NCI-H345 (cell line): ENCODE results near the gene SRRM3.
"Not testable (repeated sequence)": the region's sequence is repeated elsewhere in the genome, so short reads cannot be mapped to it uniquely, and the experiment has no call there.

ENCODE experiments used
- DNase-seq: peaks from one replicate; lab custom pipeline; 2025; lab: John Stamatoyannopoulos, UW

The SRRM3 gene

DNA sequence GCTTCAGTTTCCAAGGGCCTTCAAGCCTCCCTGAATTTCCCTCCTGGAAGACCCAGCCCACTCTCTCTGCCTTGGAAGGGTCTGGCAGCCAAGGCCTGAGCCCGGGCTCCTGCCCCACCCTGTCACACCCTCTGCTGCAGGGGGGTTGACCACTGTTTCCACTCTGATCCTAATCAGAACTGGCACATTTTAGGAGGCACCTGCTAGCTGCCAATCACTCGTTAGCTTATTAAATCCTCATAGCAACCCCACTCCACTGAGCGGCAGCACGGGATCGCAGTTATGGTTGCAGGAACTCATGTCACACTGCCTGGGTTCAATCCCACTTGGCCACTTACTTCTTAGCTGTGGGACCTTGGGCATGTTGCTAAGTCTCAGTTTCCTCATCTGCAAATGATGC is 113.7 kb downstream of the SRRM3 start:
- no peak for DNase-seq

DNA sequence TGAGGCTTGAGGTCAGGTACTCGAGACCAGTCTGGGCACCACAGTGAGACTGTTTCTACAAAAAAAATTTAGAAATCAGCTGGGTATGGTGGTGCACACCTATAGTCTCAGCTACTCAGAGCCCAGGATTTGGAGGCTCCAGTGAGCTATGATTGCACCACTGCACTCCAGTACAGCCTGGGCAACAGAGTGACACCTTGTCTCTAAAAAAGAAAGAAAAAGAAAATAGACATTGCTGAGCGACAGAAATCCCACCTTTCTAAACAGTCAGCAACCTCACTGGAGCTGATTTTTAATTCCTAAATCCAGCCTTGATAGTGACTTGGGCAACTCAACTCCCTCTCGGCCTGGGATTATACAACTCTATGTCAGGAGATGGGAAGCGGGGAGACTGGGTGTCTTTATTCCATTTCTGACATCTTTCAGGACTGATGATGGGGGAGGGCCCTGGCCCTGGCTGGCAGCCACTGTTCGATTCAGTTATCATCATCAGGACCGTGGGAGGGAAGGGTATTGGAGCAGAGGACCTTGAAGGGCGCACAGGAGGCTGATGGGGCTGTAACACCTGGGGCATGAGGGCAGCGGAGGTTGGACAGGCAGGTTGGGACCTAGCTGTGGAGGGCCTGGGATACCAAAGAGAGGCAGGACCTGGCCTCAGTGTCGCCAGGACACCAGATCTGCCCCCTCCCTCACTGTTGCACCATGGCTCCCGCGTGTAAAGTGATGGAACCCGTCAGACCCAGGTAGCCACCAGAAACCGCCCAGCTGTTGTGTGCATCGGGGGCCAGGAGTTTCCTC is 115.5 kb downstream of the SRRM3 start:
- no peak for DNase-seq

DNA sequence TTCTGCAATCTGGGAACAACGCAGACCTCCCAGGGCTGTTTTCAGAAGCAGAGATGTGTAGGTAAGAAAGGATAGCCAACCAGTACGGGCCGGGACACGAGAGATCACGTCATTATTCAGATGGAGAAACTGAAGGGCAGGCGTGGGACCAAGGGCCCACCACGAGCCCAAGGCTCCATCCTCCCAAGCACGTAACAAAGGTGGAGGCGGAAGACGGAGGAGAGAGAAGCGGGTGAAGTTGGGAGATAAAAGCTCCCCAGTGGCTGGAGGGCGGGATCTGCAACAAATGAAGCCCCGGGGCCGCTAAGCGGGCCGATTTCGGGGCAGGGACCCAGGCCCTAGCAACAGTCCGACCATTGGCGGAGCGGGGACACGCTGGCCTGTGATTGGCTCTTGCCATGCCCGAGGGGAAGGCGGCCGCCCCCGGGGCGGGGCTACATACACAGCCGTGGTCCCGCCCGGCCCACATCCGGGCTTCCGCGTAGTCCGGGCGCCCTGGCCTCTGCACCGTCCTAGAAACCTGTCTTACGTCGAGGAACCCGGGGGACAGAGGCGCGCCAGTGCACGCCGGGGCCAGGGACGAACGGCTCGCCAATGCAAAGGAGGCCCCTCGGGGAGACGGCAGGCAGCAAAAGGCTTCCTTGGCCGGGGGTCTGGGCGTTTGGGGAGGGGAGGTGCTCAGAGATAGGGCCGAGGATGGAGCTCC is 116.2 kb downstream of the SRRM3 start:
- peak; percentile 98 for DNase-seq

DNA sequence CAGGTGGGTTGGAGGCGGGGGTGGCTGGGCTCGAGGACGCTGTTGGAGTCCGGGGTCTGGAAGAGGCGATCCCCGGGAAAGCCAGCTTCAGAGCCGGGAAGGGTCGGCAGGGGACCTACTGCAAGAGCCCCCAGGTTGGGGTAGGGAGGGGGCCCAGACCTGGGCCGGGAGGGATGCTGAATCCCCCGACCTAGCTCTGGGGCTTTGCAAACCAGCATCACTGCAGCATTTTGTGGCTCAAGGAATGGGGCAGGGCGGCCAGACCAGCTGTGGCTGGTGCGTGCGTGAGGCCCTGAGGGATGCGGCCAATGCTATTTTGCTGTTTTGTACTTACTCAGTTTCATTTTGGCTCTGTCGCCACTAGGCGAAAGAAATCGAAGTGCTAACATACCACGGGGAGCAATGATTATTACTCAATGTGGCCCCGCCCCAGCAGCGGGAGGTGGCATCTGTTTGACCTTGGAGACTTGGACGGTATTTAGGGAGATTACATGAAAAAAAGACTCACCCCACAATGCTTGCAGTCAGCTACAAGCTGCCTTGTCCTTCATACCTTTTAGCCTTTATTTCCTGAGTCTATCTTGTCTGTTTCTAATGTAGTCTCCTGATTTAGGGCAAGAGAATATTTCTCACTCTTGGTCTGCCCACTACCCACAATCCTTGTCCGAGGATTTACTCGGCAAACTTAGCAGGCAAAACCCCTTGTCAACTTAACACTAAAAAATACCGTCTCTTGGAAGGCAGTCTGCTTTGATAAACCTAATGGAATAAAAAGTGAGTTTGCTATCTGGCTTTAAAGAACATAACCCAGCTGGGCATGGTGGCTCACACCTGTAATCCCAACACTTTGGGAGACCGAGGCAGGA is 117.0 kb downstream of the SRRM3 start:
- peak; percentile 64 for DNase-seq

DNA sequence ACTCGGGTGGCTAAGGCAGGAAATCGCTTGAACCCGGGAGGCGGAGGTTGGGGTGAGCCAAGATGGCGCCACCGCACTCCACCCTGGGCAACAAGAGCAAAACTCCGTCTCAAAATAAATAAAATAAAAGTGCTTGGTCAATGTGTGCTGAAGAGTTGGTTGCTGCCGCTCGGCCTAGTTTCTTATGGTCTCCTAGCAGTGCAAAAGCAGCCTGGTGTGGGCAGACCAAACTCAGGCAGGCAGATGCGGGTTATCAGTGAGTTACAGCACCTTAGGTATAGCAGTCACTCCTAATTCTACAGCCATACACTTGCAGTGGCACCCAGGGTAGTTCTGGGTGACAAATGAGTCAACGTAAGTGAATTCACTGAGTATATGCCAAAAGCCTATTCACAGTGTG is 123.4 kb downstream of the SRRM3 start:
- DNase-seq: no peak

DNA sequence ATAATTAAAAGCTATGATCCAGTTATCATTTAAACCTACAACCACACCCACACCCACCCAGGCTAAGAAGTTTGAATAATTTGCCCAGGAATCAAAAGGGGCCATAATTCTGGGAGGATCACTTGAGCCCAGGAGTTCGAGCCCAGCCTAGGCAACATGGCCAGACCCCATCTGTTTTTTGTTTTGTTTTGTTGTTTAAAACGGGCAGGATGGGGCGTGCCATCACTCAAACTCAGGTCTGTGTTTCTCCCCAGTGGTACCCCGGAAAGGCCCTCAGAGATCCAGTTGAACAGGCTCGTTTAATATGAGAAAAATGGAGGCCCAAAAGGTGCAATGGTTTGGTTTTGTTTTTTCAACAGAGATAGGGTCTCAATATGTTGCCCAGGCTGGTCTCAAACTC is 124.1 kb downstream of the SRRM3 start:
- no peak for DNase-seq

DNA sequence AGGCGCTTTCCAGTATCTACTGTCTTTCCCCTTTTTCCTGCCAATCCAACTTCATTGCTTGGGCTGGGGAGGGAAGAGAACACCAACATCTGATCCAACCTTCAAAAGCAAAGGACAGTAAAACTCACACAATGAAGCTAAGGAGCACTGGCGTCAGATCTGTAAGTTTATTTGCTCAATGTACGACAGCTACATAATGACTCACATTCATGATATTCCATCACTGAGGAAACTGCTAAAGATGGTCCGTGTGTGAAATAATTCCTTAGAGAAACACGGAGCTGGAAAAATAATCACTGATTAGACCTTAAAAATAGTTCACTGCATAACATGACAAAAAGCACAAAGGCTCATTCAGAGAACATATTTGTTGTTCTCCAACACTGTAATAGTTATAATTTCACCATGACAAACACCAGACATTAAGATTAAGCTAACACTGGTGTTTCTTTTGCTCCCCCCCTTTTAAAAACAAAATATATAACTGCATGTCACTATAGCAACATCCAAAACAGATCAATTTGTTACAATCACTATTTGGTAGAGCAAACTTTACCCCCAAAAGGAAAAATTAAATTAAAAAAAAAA is 125.0 kb downstream of the SRRM3 start:
- DNase-seq: no peak

DNA sequence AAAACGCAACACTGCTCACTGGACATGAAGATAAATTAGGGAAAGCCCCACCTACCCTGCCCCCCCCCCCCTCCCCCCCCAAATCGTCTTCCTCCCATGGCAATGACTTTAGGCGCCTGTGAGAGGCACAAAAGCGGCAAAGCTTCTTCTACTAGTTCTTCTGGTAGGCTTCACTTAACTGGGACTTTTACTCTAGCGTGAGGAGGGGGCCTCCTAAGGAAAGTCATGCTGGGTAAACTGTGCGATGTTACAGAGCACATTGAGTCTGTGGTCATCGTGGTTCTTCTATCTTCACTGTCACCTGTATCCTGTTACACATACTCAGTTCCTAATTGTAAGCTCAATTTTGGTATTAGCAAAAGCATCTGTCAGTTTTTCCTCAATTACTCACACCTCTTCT is 125.9 kb downstream of the SRRM3 start:
- DNase-seq: no peak

DNA sequence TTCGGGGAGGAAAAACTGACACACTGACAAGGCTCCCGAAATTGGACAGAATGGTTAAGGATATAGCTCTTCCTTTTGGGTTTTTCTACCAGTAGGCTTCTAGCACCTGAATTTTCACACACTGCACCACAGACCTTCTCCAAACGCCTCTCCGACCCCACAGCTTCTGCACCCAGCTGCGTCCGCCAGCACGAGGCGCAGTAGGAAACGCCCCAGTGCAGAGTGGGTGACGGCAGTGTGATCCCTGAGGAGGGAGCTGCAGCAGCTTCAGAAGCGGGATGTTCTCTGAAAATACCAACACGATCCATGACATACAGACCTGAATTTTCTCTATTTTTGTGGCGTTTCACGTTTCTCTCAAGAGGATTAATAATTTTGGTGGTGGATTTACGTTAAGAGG is 126.7 kb downstream of the SRRM3 start:
- no peak for DNase-seq

DNA sequence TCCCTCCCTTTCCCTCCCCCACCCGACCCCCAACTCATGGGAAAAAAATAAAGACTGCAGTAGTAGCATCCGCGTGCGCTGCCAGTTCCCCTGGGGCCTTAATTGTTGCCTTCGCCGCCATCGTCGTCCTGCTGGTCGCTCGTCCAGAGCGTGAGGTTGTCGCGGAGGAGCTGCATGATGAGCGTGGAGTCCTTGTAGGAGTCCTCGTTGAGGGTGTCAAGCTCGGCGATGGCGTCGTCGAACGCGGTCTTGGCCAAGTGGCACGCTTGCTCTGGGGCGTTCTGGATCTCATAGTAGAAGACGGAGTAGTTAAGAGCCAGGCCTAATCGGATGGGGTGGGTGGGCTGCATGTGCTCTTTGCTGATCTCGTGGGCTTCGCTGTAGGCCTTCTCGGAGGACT is 127.8 kb downstream of the SRRM3 start:
- DNase-seq: no peak

DNA sequence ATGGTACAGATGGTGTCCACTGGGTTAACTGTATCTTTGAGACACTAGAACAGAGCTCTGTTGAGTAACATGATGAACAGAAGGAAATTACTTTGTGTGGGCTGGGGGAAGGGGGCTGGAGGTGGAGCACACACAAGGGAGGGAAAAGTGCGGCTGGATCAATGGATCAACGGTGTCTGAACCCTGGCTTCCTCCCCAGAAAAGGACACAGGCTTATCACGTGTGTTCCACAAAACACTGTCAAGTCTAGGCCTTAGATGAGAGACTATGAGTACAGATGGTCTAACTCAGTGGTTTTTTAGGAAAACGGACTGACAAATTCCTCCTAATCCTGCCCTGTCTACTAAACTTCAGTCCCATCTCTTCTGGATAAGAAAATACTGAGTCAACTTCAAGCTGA is 128.6 kb downstream of the SRRM3 start:
- DNase-seq: no peak

DNA sequence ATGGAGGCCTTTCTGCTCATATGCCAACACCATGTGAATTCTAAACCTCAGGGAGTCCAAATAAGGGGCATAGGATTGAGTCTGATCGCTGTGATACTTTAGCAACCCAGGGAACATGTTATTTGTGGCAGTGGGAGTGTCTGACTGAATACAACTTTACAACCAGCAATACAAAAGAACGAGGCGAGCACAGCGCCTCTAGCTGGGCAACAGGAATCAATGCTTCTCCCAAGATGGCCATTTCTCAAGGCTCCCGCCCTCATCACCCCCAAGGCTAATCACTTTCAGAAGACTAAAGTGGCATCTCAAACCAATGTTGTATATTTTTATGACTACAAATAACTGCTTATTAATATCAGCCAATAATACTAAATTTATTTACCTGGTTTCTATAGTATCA is 129.0 kb downstream of the SRRM3 start:
- DNase-seq: no peak

DNA sequence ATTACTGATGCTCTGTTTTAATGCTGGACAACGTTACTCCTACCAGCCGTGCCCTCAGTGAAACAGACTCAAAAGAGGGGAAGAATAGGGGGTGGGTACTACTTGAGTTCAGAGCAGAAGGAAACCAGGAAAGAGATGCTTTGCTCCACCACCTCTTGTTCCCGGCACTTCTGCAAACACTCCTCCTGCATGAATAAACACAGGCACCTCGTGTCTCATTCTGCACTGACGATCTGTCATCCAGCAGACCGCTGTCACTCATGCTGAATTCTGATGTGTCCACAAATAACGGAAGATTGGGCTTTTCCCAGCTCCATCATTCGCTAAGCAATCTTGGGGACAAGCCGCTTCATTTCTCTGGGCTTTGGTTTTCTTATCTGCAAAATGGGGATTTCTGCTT is 130.4 kb downstream of the SRRM3 start:
- DNase-seq: no peak

DNA sequence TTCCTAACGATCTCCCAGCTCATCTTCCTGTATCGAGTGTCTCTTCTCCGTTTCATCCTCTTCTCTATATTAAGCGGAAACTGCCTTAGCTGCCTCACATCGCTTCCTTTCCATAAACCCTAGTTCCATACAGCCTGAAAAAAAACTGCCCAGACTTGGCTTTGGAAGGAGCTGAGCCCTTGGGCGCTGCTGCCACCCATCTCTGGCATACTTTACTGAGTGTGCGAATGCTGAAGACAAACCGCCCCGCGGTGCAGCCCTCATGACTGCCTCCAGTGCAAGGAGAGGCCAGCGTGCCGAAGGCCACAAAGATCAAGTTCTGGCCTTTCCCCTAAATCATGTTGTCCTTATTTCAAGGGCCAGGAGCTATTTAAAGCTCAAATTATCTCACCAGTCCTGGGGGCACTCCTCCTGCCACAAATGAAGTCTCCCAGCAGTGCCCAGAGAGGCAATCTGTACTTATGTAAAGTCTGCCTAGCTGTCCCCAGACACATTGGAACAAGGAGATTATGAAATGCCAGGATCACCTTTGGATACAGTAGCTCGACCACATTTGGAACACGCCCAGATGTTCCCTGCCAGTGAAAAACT is 131.9 kb downstream of the SRRM3 start:
- DNase-seq: no peak

DNA sequence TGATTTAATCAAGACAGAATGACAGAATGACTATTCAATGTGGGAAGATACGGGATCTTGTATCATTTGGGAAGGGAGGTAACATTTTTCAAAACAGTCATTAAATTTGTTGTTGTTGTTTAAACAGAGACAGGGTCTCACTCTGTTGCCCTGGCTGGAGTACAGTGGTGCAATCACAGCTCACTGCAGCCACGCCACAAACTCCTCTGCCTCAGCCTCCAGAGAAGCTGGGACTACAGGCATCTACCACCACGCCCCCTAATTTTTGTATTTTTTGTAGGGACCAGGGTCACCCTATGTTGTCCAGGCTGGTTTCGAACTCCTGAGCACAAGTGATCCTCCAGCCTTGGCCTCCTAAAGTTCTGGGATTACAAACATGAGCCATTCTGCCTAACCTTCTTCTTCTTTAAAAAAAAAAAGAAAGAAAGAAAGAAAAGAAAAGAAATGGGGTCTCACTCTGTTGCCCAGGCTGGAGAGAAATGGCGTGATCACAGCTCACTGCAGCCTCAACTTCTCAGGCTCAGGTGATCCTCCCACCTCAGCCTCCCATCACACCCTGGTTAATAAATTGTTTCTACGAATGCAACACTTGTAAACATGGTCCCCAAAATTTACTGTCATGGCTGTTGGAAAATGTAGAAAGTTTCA is 132.7 kb downstream of the SRRM3 start:
- no peak for DNase-seq

DNA sequence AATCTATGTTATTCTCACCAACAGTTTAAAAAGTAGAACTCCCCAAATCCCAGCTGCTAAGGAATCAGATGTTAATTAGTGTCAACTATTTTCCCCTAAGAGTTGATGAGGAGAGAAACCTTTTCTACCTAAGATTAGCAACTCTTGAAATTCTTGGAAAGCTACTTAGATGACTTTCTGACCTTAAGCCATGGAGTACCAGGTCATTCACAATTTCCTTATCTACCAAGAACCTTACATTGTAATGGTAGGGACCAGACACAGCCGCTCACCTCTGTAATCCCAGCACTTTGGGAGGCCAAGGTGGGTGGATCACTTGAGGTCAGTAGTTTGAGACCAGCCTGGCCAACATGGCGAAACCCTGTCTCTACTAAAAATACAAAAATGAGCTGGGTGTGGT is 133.7 kb downstream of the SRRM3 start:
- not testable (repeated sequence) for DNase-seq

DNA sequence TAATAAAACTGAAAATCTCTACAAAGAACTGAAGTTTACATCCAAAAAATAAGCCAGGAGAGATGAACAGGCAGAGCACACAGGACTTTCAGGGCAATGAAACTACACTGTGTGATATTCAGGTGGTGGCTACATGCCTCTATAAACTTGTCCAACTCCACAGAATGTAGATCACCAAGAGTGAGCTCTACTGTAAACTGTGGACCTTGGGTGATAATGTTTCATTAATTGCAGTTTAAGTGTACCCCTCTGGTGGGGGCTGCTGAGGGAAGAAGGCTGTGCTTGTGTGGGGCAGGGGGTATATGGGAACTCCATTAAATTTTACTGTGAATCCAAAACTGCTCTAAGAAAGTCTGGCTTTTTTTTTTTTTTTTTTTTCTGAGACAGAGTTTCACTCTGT is 134.4 kb downstream of the SRRM3 start:
- no peak for DNase-seq
